Karpas-422 (cell line): Measurements from ENCODE around the gene LYRM2. TPM values are rescaled to one million over a fixed set of nuclear protein-coding genes. Genes with fewer than 3 reads are reported as not detected.

Experiments used
- DNase-seq: peaks from one replicate; pipeline ENCODE4 v3.0.0-alpha.2; 2015
- H2AFZ ChIP-seq: fragments of 200-600 bp; sonication (generic); 2 replicates; pipeline ENCODE4 v1.6.1; 2014; ENCODE audit warnings: antibody characterized with exemption, low read length, mixed read lengths
- H3K27ac ChIP-seq: fragments of 200-600 bp; sonication (generic); 2 replicates; pipeline ENCODE4 v1.5.1; 2014; ENCODE audit warnings: mild to moderate bottlenecking, low read length, moderate library complexity
- H3K27me3 ChIP-seq: fragments of 200-600 bp; sonication (generic); 2 replicates; pipeline ENCODE4 v1.6.1; 2014; ENCODE audit warnings: low read length, mixed read lengths
- H3K36me3 ChIP-seq: fragments of 200-600 bp; sonication (generic); 2 replicates; pipeline ENCODE4 v1.6.1; 2014; ENCODE audit warnings: low read length, mixed read lengths; ENCODE audit not compliant: insufficient read depth
- H3K4me1 ChIP-seq: fragments of 200-600 bp; sonication (generic); 2 replicates; pipeline ENCODE4 v1.6.1; 2014; ENCODE audit warnings: mild to moderate bottlenecking, low read length, mixed read lengths
- H3K4me2 ChIP-seq: fragments of 200-600 bp; sonication (generic); 2 replicates; pipeline ENCODE4 v1.6.1; 2014; ENCODE audit warnings: low read length, low read depth, mild to moderate bottlenecking; ENCODE audit not compliant: poor library complexity, severe bottlenecking
- H3K4me3 ChIP-seq: fragments of 200-600 bp; sonication (generic); 2 replicates; pipeline ENCODE4 v1.5.1; 2014; ENCODE audit warnings: mild to moderate bottlenecking, antibody characterized with exemption, low read length, mixed read lengths
- H3K79me2 ChIP-seq: fragments of 200-600 bp; sonication (generic); 2 replicates; pipeline ENCODE4 v1.6.1; 2014; ENCODE audit warnings: mild to moderate bottlenecking, low read length, mixed read lengths
- H3K9ac ChIP-seq: fragments of 200-600 bp; sonication (generic); 2 replicates; pipeline ENCODE4 v1.6.0; 2014; ENCODE audit warnings: low read length
- H3K9me2 ChIP-seq: fragments of 200-600 bp; sonication (generic), shearing (Covaris generic); replicated peaks from 2 replicates; pipeline ENCODE4 v1.6.0; 2014; ENCODE audit warnings: mild to moderate bottlenecking, low read length, moderate library complexity; ENCODE audit not compliant: insufficient read depth
- H3K9me3 ChIP-seq: fragments of 300-700, 200-600 bp; sonication (generic); 2 replicates; pipeline ENCODE4 v1.6.1; 2014; ENCODE audit warnings: low read length, mixed read lengths
- H4K20me1 ChIP-seq: fragments of 200-600 bp; sonication (generic); 2 replicates; pipeline ENCODE4 v1.6.1; 2014; ENCODE audit warnings: mild to moderate bottlenecking, antibody characterized with exemption, low read length, low read depth; ENCODE audit not compliant: insufficient read depth
- total RNA-seq: library from RNA; depleted of rRNA; stranded (reverse); fragments of >200 nt; shearing (Covaris generic); gene quantifications from 2 replicates; pipeline ENCODE4 v1.2.3, GENCODE V29; 2014; ENCODE audit warnings: low replicate concordance

The LYRM2 gene
- total RNA-seq, 1 experiment from 2014 or later = 23.9 TPM

DNA sequence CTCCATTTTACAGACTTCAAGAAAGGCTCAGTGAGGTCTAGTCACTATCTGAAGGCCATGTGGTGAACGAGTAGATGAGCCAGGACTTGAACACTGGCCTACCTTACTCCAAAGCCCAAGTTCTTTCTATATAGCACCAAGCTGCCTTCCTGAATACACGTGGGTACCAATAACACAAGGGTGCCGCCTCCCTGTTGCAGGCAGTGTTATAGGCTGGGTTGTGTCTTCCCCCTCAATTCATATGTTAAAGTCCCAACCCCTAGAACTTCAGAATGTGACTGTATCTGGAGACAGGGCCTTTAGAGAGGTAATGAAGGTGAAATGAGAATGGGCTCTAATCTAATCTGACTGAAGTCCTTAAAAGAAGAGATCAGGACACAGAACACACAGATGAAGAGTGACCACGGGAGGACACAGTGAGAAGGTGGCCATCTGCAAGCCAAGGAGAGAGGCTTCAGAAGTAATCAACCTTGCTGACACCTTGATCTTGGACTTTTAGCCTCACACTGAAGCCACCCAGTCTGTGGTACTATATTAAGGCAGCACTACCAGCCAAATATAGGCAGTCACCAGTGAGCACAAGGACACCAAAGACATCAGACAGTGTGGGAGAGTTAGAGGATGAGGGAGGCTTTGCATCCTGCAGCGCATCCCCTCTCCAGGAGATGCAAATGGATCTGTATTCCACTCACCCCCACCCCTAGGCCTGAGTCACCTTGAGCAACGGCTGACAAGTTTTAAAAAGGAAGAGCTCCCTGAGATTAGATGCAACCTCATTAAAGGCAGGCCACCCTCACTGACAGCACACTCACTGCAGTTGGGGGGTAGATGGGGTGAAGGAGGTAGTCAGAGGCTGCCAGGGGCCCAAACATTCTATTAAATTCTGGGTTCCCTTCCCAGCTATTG is 40.9 kb upstream of the LYRM2 start:
- Histone ChIP-seq H3K9me3 (no peaks in the 10 kb centered on the region), H3K9ac (no peak overlapping the region), H3K27me3 (no peaks in the 10 kb centered on the region)

DNA sequence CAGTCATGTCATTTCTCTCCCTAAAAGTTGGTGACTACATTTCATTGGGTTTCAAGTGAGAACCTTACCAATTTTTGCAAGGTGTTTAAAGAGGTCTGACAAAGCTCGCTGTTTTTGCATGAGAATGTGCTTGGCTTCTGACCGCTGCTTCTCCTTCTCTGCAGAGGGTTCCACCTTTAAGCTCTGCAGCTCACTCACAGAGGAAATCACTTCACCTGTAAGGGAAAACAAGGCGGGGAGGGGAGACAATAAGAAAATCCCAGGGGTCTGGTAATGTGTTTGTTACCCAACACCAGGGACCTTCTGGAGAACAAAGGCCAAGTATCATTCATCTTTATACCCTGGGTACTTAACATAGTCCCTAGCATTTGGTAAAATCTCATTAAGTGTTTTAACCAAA is 40.0 kb upstream of the LYRM2 start:
- Histone ChIP-seq H2AFZ (no peak overlapping the region), H3K36me3 (peaks cover 65% of the 10 kb centered on the region), H3K4me1 (no peaks in the 10 kb centered on the region), H3K27ac (no peak overlapping the region), H3K4me2 (no peak overlapping the region), H3K79me2 (no peaks in the 10 kb centered on the region; the same call in 1 of the 2 replicates), H3K9ac (no peak overlapping the region), H3K27me3 (no peaks in the 10 kb centered on the region), H4K20me1 (no peaks in the 10 kb centered on the region), H3K4me3 (no peak overlapping the region), H3K9me2 (no peaks in the 10 kb centered on the region), H3K9me3 (no peaks in the 10 kb centered on the region)
- DNase-seq = no peak

More for the DNA sequence above, 40.9 kb upstream of the LYRM2 start:
- no peaks in the 10 kb centered on the region; the same call in 1 of the 2 replicates for H3K79me2 ChIP-seq
- no peaks in the 10 kb centered on the region for H3K9me2 ChIP-seq
- no peak overlapping the region for H3K4me2 ChIP-seq
- no peak for DNase-seq
- H3K4me1 ChIP-seq = no peaks in the 10 kb centered on the region
- no peak overlapping the region for H3K4me3 ChIP-seq
- no peak overlapping the region for H2AFZ ChIP-seq
- no peak overlapping the region for H3K27ac ChIP-seq
- peaks cover 63% of the 10 kb centered on the region for H3K36me3 ChIP-seq
- H4K20me1 ChIP-seq = no peaks in the 10 kb centered on the region

DNA sequence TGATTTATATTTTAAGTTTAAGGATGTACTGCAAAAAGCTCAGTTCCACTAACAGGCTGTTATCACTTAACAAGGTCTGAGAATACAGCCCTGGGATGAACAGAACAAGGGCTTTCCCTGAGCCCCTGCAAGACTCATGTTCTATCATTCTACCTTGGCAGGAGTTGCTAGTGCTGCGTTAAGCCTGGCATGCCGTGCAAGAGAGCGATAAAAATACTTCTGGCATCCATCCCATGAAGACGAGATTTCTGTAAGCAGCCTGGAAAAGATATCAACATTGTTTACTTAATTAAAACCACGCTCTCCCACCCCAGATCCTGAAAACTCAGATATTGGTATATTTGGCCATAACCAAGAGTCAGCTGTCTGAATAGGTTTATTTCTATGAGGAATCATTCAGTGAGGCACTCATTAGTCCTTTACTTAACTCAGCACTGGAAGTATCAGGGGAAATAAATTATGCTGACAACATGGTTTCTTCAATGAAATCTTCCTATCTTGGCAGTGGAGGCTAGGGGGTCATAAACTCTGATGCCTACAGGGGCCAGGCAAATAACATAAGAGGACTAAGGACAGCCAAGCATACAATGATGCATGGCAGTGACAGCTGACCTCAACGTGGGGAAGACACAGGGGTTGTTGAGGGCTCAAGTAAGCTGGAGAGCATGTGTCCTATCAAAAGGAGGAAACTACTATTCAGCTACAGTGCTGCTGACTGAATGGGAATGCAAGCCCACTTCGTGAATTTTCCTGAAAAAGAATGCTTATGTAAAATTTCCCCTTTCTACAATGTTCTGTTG is 37.6 kb upstream of the LYRM2 start:
- H2AFZ ChIP-seq = no peak overlapping the region
- no peaks in the 10 kb centered on the region for H4K20me1 ChIP-seq
- H3K9me3 ChIP-seq = no peaks in the 10 kb centered on the region
- no peak overlapping the region for H3K4me2 ChIP-seq
- H3K4me1 ChIP-seq = no peaks in the 10 kb centered on the region
- H3K27me3 ChIP-seq = no peaks in the 10 kb centered on the region
- H3K9me2 ChIP-seq = no peaks in the 10 kb centered on the region
- no peak for DNase-seq
- no peak overlapping the region for H3K27ac ChIP-seq
- H3K4me3 ChIP-seq = no peak overlapping the region
- no peak overlapping the region for H3K9ac ChIP-seq
- 0 out of 2 replicates have a peak, but pooled peaks cover 2% of the 10 kb centered on the region for H3K79me2 ChIP-seq
- peaks cover 67% of the 10 kb centered on the region for H3K36me3 ChIP-seq

DNA sequence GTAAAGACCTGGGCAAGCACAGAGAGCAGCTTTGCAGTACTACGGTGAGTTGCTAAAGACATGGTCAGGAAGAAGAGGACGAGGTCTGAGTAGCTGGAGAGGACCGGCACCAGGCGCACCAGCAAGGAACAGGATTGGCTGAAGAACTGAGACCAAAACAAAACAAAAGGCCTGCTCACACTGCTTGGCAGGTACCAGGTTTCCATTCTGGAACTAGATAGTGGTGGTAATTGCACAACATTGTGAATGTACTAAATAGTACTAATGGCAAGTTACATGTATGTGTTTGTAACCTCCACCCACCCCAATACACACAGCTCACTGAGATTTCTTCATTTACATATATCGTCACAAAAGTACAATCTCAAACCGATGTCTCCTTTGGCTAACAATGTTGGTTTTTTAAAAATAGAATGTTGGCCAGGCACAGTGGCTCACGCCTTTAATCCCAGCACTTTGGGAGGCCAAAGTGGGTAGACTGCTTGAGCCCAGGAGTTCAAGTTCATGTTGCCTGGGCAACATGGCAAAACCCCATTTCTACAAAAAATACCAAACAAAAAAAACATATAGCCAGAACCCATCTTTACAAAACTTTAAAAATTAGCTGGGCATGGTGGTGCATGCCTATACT is 32.5 kb upstream of the LYRM2 start:
- H3K79me2 ChIP-seq = 0 out of 2 replicates have a peak, but pooled peaks cover 2% of the 10 kb centered on the region
- H3K4me3 ChIP-seq = no peak overlapping the region
- H3K9me3 ChIP-seq = no peaks in the 10 kb centered on the region
- no peaks in the 10 kb centered on the region for H3K27me3 ChIP-seq
- no peak overlapping the region for H3K27ac ChIP-seq
- H3K4me1 ChIP-seq = no peaks in the 10 kb centered on the region
- peaks cover 59% of the 10 kb centered on the region for H3K36me3 ChIP-seq
- H4K20me1 ChIP-seq = no peaks in the 10 kb centered on the region
- no peaks in the 10 kb centered on the region for H3K9me2 ChIP-seq
- H2AFZ ChIP-seq = no peak overlapping the region
- DNase-seq = no peak
- no peak overlapping the region for H3K4me2 ChIP-seq
- H3K9ac ChIP-seq = no peak overlapping the region

DNA sequence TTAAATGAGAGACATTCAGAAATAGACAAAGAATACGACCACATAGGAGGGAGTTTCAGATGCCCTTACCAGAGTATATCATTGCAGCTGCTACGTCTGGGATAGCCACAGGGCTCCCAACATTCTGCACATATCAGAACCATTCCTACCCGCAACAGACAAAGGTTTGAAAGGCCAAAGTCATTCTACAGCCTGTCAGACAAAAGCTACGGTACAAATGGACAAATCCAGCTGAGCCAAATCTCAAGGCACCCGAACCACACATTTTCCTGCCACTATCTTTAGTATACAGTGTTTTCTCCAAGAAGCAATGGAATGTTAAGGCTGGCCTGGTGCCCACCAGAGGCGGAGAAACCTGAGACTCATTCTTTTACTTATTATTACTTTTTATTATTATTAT is 30.5 kb upstream of the LYRM2 start:
- no peaks in the 10 kb centered on the region for H4K20me1 ChIP-seq
- H3K27me3 ChIP-seq = no peaks in the 10 kb centered on the region

DNA sequence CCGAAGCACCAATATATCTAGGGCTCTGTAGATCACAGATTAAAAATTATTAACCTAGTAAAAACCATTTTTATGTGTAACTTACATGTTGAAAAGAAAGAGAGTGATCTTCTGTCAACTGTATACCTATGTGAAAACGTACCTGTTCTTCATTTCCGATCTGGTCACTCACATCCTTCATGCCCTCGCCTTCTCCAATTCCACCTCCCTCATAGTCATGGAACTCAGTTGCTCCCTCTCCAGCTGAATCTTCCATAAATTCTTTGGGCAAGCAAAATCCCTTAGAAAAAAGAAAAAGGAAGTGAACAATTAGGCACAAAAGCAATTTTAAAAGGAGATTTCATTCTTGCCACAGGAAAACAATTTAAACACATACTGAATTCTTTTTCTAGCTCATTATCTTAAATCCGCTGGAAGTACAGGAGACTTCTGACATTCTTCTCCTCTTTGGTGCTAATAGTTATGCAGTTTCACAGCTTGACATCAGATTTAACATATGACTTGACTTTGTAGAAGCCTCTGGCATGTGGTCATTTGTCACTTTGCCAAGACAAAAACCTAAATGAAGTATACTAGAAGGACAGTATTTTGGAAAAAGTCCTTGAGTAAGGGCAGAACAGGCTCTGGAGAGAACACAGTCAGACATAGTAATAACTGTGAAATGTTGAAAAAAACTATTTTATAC is 29.5 kb upstream of the LYRM2 start:
- H3K27ac ChIP-seq = no peak overlapping the region
- no peak overlapping the region for H3K4me2 ChIP-seq
- H4K20me1 ChIP-seq = no peaks in the 10 kb centered on the region
- no peaks in the 10 kb centered on the region for H3K9me2 ChIP-seq
- peaks cover 51% of the 10 kb centered on the region for H3K36me3 ChIP-seq
- no peak overlapping the region for H3K9ac ChIP-seq
- no peak for DNase-seq
- no peak overlapping the region for H3K4me3 ChIP-seq
- H2AFZ ChIP-seq = no peak overlapping the region
- 0 out of 2 replicates have a peak, but pooled peaks cover 2% of the 10 kb centered on the region for H3K79me2 ChIP-seq
- H3K4me1 ChIP-seq = no peaks in the 10 kb centered on the region
- H3K9me3 ChIP-seq = no peaks in the 10 kb centered on the region
- H3K27me3 ChIP-seq = no peaks in the 10 kb centered on the region

More for the DNA sequence above, 30.5 kb upstream of the LYRM2 start:
- H3K9me2 ChIP-seq = no peaks in the 10 kb centered on the region
- no peak for DNase-seq
- no peak overlapping the region for H3K9ac ChIP-seq
- no peak overlapping the region for H3K4me3 ChIP-seq
- peaks cover 51% of the 10 kb centered on the region for H3K36me3 ChIP-seq
- H2AFZ ChIP-seq = no peak overlapping the region
- no peak overlapping the region for H3K27ac ChIP-seq
- 0 out of 2 replicates have a peak, but pooled peaks cover 2% of the 10 kb centered on the region for H3K79me2 ChIP-seq
- no peak overlapping the region for H3K4me2 ChIP-seq
- H3K4me1 ChIP-seq = no peaks in the 10 kb centered on the region
- H3K9me3 ChIP-seq = no peaks in the 10 kb centered on the region

DNA sequence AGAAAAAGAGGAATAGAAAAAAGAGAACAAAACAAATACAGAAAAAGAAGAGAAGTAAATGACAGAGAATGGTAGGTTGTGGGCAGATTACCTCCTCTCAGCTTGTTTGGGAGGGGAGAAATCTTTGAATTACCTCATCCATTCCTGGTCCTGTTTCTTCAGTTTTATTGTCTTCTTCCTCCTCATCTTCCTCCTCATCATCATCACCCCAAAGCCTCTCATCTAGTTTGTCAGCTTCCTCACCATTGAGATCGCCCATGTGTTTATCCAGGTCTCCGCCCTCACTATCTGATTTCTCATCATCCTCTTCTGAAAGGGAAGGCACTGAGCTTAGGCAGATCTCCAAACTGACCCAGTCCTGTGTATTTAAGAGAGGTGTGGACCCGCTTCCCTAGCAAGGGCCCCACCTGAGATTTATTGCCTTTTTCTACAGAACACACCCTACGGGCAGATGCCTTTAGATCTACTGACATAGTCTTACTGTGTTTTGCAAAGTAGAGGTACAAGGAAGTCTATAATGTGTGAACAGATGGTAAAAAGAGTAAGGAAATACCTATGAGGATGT is 24.2 kb upstream of the LYRM2 start:
- H4K20me1 ChIP-seq = no peaks in the 10 kb centered on the region
- H3K79me2 ChIP-seq = no peaks in the 10 kb centered on the region
- no peaks in the 10 kb centered on the region for H3K27me3 ChIP-seq
- no peak overlapping the region for H3K27ac ChIP-seq
- no peak overlapping the region for H3K4me2 ChIP-seq
- H2AFZ ChIP-seq = no peak overlapping the region
- H3K4me3 ChIP-seq = no peak overlapping the region
- H3K4me1 ChIP-seq = no peaks in the 10 kb centered on the region
- no peaks in the 10 kb centered on the region for H3K9me3 ChIP-seq
- no peak overlapping the region for H3K9ac ChIP-seq
- peaks cover 68% of the 10 kb centered on the region for H3K36me3 ChIP-seq
- H3K9me2 ChIP-seq = no peaks in the 10 kb centered on the region
- no peak for DNase-seq
